IPS-20b (cell line): Measurements from ENCODE around the gene SIGMAR1.

ENCODE experiments used
- H3K27ac ChIP-seq: one replicate; pipeline ENCODE4 v1.5.1; 2013; ENCODE audit warnings: low read length
- H3K27me3 ChIP-seq: 2 replicates; pipeline ENCODE4 v1.6.1; 2013; ENCODE audit warnings: mild to moderate bottlenecking, low read length, inconsistent platforms; ENCODE audit not compliant: insufficient read depth
- H3K36me3 ChIP-seq: 2 replicates; pipeline ENCODE4 v1.6.1; 2013; ENCODE audit warnings: low read depth, mild to moderate bottlenecking, inconsistent platforms, low read length, moderate library complexity; ENCODE audit not compliant: insufficient read depth
- H3K4me1 ChIP-seq: 2 replicates; pipeline ENCODE4 v1.6.1; 2013; ENCODE audit warnings: mild to moderate bottlenecking, control low read depth, inconsistent platforms, low read length, moderate library complexity; ENCODE audit not compliant: insufficient read depth
- H3K4me3 ChIP-seq: 2 replicates; pipeline ENCODE4 v1.5.1; 2013; ENCODE audit warnings: mild to moderate bottlenecking, low read length, inconsistent platforms
- H3K9ac ChIP-seq: 2 replicates; pipeline ENCODE4 v1.6.1; 2013; ENCODE audit warnings: low read depth, mild to moderate bottlenecking, inconsistent platforms, low read length, moderate library complexity
- H3K9me3 ChIP-seq: 2 replicates; pipeline ENCODE4 v1.6.1; 2013; ENCODE audit warnings: mild to moderate bottlenecking, low read depth, low read length, inconsistent platforms; ENCODE audit not compliant: insufficient read depth

Gene SIGMAR1

DNA sequence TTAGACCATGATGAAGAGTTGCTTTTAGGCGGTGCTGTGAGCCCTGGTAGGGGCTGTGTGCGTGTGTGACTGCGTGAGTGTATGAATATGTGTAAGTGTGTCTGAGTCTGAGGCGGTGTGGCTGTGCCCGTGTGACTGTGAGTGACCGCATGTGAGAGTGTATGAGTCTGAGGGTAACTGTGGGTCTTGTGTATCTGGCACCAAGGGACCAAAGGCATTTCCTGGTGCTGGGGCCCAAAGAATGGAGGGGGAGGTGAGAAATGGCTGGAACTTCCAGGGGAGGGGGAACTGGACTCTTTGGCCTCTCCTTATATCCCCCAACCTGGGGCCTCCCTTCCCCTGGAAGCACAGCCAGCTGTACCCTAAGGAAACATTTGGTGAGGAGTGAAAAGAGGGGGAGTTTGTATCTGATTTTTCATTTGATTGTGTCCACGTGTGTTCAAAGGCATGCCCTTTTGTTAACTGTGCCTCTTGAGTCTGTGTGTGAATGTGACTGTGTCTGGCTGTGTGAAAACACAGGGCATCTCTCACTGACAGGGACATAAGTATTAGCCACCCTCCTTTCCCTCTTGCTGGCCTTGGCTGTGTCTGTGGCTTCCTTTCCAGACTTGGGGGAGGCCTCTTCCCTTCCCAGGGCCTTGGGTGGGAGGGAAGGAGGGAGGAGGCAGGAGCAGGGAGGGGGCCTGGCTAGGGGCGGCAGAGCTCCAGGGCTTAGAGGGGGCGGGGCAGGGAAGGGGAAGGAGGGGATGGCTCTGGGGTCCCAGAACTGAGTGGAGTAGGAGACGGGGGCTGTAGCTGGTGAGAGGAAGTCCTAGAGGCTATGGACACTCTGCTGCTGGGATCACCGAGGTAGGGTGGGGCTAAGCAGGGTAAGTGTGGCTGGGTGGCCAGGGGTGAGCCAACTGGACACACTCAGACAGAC is 15.8 kb upstream of the SIGMAR1 start:
- peaks cover 9% of the 10 kb centered on the region; the same call in 1 of the 2 replicates for H3K4me1 ChIP-seq
- H3K36me3 ChIP-seq = peaks cover 21% of the 10 kb centered on the region
- H3K27ac ChIP-seq = no peak overlapping the region
- H3K4me3 ChIP-seq = no peak overlapping the region
- H3K9me3 ChIP-seq = no peaks in the 10 kb centered on the region
- H3K9ac ChIP-seq = no peak overlapping the region
- no peaks in the 10 kb centered on the region for H3K27me3 ChIP-seq

DNA sequence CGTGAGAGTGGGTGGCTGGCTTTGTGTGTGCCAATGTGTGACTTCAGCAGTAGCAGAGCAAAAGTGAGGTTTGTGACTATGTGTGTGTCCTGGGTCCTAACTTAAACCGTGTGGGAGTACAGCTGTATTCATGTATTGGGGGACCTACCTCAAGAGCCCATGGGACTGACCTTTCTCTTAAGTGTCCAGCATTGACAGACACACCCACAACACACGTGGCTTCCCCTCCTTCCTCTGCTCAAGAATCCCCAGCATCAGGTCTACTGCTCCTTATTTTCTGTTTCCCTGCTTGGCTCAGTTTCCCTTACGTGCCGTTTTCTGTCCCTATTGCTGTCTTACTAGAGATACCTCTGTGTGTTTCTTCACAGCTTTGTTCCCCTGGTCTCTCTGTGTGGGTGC is 15.0 kb upstream of the SIGMAR1 start:
- no peaks in the 10 kb centered on the region for H3K27me3 ChIP-seq
- peaks cover 26% of the 10 kb centered on the region for H3K36me3 ChIP-seq
- no peak overlapping the region for H3K27ac ChIP-seq
- H3K9ac ChIP-seq = no peak overlapping the region
- peaks cover 9% of the 10 kb centered on the region; the same call in 1 of the 2 replicates for H3K4me1 ChIP-seq
- H3K4me3 ChIP-seq = peak overlapping the region; percentile 66; the same call in 1 of the 2 replicates
- H3K9me3 ChIP-seq = no peaks in the 10 kb centered on the region

- Histone ChIP-seq H3K4me3 (peak within 1 kb of the TSS; percentile 66), H3K9ac (peak within 1 kb of the TSS; percentile 63; the same call in 1 of the 2 replicates), H3K9me3 (no peaks in the 10 kb centered on the region), H3K27ac (peak within 1 kb of the TSS; percentile 20), H3K27me3 (no peaks in the 10 kb centered on the region), H3K4me1 (peaks cover 9% of the 10 kb centered on the region; the same call in 1 of the 2 replicates), H3K36me3 (peaks cover 26% of the 10 kb centered on the region)
Observed at GRCh38 chr9:34651876-34652601, 14.5 kb upstream of the SIGMAR1 start, which contains the start of gene IL11RA. Gene IL11RA, plus strand, starts transcription at chr9:34652185. Its CDS starts 3,033 bp downstream, at chr9:34655218.

DNA sequence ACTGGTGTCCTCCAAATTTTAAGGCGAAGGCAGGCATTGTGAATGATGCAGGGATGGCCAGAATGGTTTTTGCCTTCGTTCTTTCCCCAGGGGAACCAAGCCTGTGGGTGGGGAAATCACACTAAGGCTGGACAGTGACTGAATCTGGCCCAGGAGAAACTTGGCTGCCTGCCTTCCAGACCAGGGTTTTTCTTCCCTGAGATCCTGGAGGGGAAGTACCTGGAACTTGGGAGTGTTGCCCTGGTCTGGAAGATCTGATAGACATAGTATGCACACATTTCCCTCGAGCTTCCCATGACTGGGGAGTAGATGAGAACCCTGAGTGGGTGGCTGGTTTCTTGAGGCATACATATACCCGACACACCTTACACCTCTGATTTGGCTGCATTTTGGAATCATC is 13.7 kb upstream of the SIGMAR1 start:
- Histone ChIP-seq H3K27me3 (no peaks in the 10 kb centered on the region), H3K27ac (peak overlapping the region; percentile 20), H3K4me1 (peaks cover 9% of the 10 kb centered on the region; the same call in 1 of the 2 replicates), H3K4me3 (peak overlapping the region; percentile 66), H3K36me3 (peaks cover 26% of the 10 kb centered on the region), H3K9me3 (no peaks in the 10 kb centered on the region), H3K9ac (peak overlapping the region; percentile 63; the same call in 1 of the 2 replicates)

DNA sequence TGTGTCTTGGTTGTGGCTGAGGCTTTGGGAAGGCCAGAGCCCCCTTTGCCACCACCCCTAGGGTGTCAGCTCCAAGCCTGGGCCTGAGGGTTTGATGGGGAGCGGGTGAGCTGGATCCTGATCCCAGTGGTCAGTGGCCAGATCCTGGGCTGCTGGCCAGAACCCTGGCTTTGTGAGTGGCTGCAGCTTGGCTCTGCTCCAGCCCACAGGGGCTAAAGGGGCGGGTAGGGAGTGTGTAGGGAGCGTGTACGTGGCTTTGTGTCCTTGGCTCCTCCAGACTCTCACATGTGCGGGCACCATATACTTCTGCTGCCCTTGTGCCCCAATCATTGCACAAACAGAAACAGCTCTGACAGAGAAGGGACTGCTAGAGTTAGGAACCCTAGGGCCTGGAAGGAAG is 13.2 kb upstream of the SIGMAR1 start:
- H3K4me3 ChIP-seq = no peak overlapping the region
- peaks cover 26% of the 10 kb centered on the region for H3K36me3 ChIP-seq
- no peak overlapping the region for H3K9ac ChIP-seq
- no peak overlapping the region for H3K27ac ChIP-seq
- H3K9me3 ChIP-seq = no peaks in the 10 kb centered on the region
- H3K4me1 ChIP-seq = peaks cover 14% of the 10 kb centered on the region; the same call in 1 of the 2 replicates
- H3K27me3 ChIP-seq = no peaks in the 10 kb centered on the region

DNA sequence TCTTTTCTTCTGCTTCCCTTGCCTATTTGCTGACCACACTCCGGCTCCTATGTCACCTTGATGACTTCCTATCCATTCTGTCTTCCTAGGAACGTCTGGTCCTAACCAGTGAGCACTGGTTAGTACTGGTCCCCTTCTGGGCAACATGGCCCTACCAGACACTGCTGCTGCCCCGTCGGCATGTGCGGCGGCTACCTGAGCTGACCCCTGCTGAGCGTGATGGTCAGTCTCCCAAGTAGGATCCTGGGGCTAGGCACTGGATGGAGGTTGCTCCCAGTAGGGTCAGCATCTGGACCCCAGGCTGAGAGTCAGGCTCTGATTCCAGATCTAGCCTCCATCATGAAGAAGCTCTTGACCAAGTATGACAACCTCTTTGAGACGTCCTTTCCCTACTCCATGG is 11.1 kb upstream of the SIGMAR1 start:
- H3K27ac ChIP-seq = no peak overlapping the region
- H3K9me3 ChIP-seq = no peaks in the 10 kb centered on the region
- H3K9ac ChIP-seq = no peak overlapping the region
- H3K36me3 ChIP-seq = peaks cover 26% of the 10 kb centered on the region
- H3K4me3 ChIP-seq = no peak overlapping the region
- no peaks in the 10 kb centered on the region for H3K27me3 ChIP-seq
- peaks cover 21% of the 10 kb centered on the region for H3K4me1 ChIP-seq

DNA sequence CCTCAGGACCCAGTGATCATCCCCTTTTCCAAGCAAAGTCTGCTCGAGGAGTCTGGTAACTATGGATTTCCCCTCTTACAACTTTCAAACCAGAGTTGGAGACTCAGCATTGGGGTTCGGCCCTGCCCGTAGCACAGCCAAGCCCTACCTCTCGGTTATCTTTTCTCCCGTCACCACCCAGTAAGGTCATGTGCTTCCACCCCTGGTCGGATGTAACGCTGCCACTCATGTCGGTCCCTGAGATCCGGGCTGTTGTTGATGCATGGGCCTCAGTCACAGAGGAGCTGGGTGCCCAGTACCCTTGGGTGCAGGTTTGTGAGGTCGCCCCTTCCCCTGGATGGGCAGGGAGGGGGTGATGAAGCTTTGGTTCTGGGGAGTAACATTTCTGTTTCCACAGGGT is 10.1 kb upstream of the SIGMAR1 start:
- Histone ChIP-seq H3K27me3 (no peaks in the 10 kb centered on the region), H3K4me1 (peaks cover 17% of the 10 kb centered on the region), H3K36me3 (peaks cover 26% of the 10 kb centered on the region), H3K9me3 (no peaks in the 10 kb centered on the region), H3K9ac (peak overlapping the region; percentile 91; the same call in 1 of the 2 replicates), H3K4me3 (peak overlapping the region; percentile 95), H3K27ac (no peak overlapping the region)

- Histone ChIP-seq H3K4me3 (peak overlapping the region; percentile 95), H3K36me3 (peaks cover 26% of the 10 kb centered on the region), H3K27ac (peak overlapping the region; percentile 88), H3K4me1 (peaks cover 17% of the 10 kb centered on the region), H3K27me3 (no peaks in the 10 kb centered on the region), H3K9me3 (no peaks in the 10 kb centered on the region), H3K9ac (peak overlapping the region; percentile 91)
Observed at GRCh38 chr9:34647084-34647403, 9.5 kb upstream of the SIGMAR1 start.

- Histone ChIP-seq H3K4me3 (peak within 1 kb of the TSS; percentile 95), H3K27me3 (no peaks in the 10 kb centered on the region), H3K4me1 (peaks cover 14% of the 10 kb centered on the region), H3K36me3 (peaks cover 26% of the 10 kb centered on the region), H3K9ac (peak within 1 kb of the TSS; percentile 91), H3K9me3 (no peaks in the 10 kb centered on the region), H3K27ac (peak within 1 kb of the TSS; percentile 88)
Observed at GRCh38 chr9:34646211-34647083, 8.9 kb upstream of the SIGMAR1 start, which contains the start of gene GALT. Gene GALT, plus strand, starts transcription at chr9:34646675. Its CDS starts 30 bp downstream, at chr9:34646705.

- H3K9me3 ChIP-seq = no peaks in the 10 kb centered on the region
- peak overlapping the region; percentile 49 for H3K27ac ChIP-seq
- H3K36me3 ChIP-seq = peaks cover 20% of the 10 kb centered on the region
- no peaks in the 10 kb centered on the region for H3K27me3 ChIP-seq
- H3K9ac ChIP-seq = peak overlapping the region; percentile 42
- peak overlapping the region; percentile 53 for H3K4me3 ChIP-seq
- H3K4me1 ChIP-seq = peaks cover 12% of the 10 kb centered on the region
Observed at GRCh38 chr9:34644766-34645314, 7.3 kb upstream of the SIGMAR1 start.

DNA sequence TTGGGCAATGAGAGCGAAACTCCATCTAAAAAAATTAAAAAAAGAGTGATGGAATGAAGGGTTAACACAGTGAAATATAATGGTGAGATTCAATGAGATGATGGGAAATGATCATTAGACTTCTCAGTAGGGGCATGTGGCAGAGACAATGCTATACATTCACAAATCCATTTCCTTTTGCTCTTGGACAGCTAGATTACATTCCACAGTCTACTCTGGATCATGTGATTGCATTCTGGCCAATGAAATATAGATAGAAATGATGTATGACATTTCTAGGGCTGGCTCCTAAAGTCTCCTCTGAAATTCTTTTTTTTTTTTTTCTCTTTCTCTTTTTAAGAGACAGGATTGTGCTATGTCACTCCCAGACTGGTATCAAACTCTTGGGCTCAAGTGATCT is 5.1 kb upstream of the SIGMAR1 start:
- H3K27me3 ChIP-seq = peaks cover 6% of the 10 kb centered on the region; the same call in 1 of the 2 replicates
- H3K9me3 ChIP-seq = no peaks in the 10 kb centered on the region
- no peak overlapping the region for H3K4me3 ChIP-seq
- H3K4me1 ChIP-seq = peaks cover 18% of the 10 kb centered on the region
- no peak overlapping the region for H3K9ac ChIP-seq
- H3K36me3 ChIP-seq = no peaks in the 10 kb centered on the region
- H3K27ac ChIP-seq = no peak overlapping the region
